ENCODE data around the gene RAE1.

GRCh38 chr20:57330998-57331397, 20.1 kb upstream of the RAE1 start:
- TF ChIP-seq POLR2AphosphoS5 (IDR thresholded peaks at IDR 0.05; ENCODE audit: low read depth, low read length) (no peak), POLR2A (IDR thresholded peaks at IDR 0.05; ENCODE audit: low read depth, low read length) (no peak)
